ENCODE results near the gene ISY1.
"Not testable (repeated sequence)": the region's sequence is repeated elsewhere in the genome, so short reads cannot be mapped to it uniquely, and the experiment has no call there.

ISY1 gene

GRCh38 chr3:129104498-129105079 lies 56.3 kb downstream of the ISY1 start:
- Mint-ChIP-seq H3K27ac (no peak overlapping the region), H3K4me1 (no peaks in the 10 kb centered on the region), H3K4me3 (no peak overlapping the region), H3K36me3 (ENCODE audit: low read depth) (peaks cover 16% of the 10 kb centered on the region), H3K9me3 (peaks cover 5% of the 10 kb centered on the region), H3K27me3 (ENCODE audit: low read depth) (no peaks in the 10 kb centered on the region)
- no peak for TF ChIP-seq CTCF (IDR thresholded peaks at IDR 0.05; ENCODE audit: unreplicated experiment in 3 of 3)

- H3K36me3 Mint-ChIP-seq (ENCODE audit: low read depth): peaks cover 19% of the 10 kb centered on the region
These were observed 56.8 kb downstream of the ISY1 start for GRCh38 chr3:129104051-129104450.

DNA sequence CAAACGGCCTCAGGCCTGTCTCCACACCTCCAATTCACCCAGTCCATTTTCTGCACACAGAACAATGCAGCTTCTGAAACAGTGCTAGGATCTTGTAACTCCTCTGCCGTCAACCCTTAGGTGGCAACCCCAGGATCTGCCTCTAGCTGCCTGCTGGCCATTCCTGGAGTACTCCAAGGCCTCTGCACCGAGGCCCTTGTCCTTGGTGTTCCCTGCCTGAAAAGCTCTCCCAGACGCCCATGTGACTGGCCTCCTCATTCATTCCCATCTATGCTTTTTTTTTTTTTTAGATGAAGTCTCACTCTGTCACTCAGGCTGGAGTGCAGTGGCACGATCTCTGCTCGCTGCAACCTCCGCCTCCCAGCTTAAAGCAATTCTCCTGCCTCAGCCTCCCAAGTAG lies 57.6 kb downstream of the ISY1 start:
- no peak overlapping the region for H3K27ac Mint-ChIP-seq
- no peak overlapping the region for H3K4me3 Mint-ChIP-seq
- peaks cover 16% of the 10 kb centered on the region for H3K36me3 Mint-ChIP-seq (ENCODE audit: low read depth)
- TF ChIP-seq CTCF (IDR thresholded peaks at IDR 0.05; ENCODE audit: unreplicated experiment in 3 of 3): no peak
- no peaks in the 10 kb centered on the region for H3K4me1 Mint-ChIP-seq
- peaks cover 7% of the 10 kb centered on the region for H3K9me3 Mint-ChIP-seq
- no peaks in the 10 kb centered on the region for H3K27me3 Mint-ChIP-seq (ENCODE audit: low read depth)

More at GRCh38 chr3:129104051-129104450, 56.8 kb downstream of the ISY1 start:
- no peak for TF ChIP-seq CTCF (IDR thresholded peaks at IDR 0.05; ENCODE audit: unreplicated experiment in 3 of 3)
- H3K9me3 Mint-ChIP-seq: peaks cover 5% of the 10 kb centered on the region
- H3K4me3 Mint-ChIP-seq: no peak overlapping the region
- H3K4me1 Mint-ChIP-seq: no peaks in the 10 kb centered on the region
- no peaks in the 10 kb centered on the region for H3K27me3 Mint-ChIP-seq (ENCODE audit: low read depth)
- H3K27ac Mint-ChIP-seq: no peak overlapping the region

DNA sequence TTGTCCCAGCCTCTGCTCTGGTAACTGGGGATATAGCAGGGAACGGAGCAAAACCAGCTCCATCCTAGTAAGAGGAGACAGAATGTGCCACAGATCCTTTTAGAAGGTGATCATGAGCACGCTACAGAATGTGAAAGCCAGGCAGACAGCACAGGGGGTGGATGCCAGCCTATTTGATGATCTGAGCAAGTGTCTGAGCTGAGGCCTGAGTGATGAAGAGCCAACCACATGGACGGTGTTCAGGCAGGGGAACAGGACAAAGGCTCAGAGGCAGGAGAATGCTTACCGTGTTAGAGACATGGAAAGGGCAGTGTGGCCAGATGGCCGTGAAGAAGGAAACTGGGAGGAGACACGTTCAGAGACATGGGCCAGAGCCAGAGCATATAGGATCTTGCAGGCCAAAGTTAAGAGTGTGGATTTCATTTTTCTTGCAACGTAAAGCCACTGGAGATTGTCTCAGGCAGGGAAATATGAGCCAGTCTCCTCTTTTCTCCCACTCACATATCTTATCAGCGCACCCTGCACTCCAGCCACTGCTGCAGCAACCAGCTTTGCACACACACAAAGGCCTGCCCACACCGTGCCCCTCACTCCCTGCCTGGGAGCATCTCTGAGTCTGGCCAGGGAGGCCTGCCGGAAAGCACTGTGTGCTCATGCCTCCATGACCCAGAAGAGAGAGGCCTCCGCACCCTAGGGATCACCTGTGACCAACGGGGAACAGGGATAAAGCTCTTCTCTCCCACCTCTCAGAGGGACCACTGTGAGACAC lies 59.3 kb downstream of the ISY1 start:
- no peaks in the 10 kb centered on the region for H3K27me3 Mint-ChIP-seq (ENCODE audit: low read depth)
- peaks cover 34% of the 10 kb centered on the region for H3K36me3 Mint-ChIP-seq (ENCODE audit: low read depth)
- peaks cover 18% of the 10 kb centered on the region for H3K9me3 Mint-ChIP-seq
- TF ChIP-seq CTCF (IDR thresholded peaks at IDR 0.05; ENCODE audit: unreplicated experiment in 3 of 3): no peak
- no peaks in the 10 kb centered on the region for H3K4me1 Mint-ChIP-seq
- H3K4me3 Mint-ChIP-seq: no peak overlapping the region
- peak overlapping the region in 2 of 3 experiments; percentile 19 to 37 for H3K27ac Mint-ChIP-seq

- Mint-ChIP-seq H3K4me3 (no peak overlapping the region), H3K27ac (no peak overlapping the region), H3K27me3 (ENCODE audit: low read depth) (no peaks in the 10 kb centered on the region), H3K36me3 (ENCODE audit: low read depth) (peaks cover 38% of the 10 kb centered on the region), H3K4me1 (no peaks in the 10 kb centered on the region), H3K9me3 (peaks cover 22% of the 10 kb centered on the region)
- no peak for TF ChIP-seq CTCF (IDR thresholded peaks at IDR 0.05; ENCODE audit: unreplicated experiment in 3 of 3)
These were observed 60.6 kb downstream of the ISY1 start for GRCh38 chr3:129100274-129100673.

- Mint-ChIP-seq H3K9me3 (peaks cover 22% of the 10 kb centered on the region), H3K36me3 (ENCODE audit: low read depth) (peaks cover 44% of the 10 kb centered on the region), H3K27ac (no peak overlapping the region), H3K4me3 (no peak overlapping the region), H3K4me1 (no peaks in the 10 kb centered on the region), H3K27me3 (ENCODE audit: low read depth) (no peaks in the 10 kb centered on the region)
- no peak for TF ChIP-seq CTCF (IDR thresholded peaks at IDR 0.05; ENCODE audit: unreplicated experiment in 3 of 3)
These were observed 65.6 kb downstream of the ISY1 start for GRCh38 chr3:129095285-129095684.

- H3K36me3 Mint-ChIP-seq (ENCODE audit: low read depth); H3K27ac Mint-ChIP-seq; H3K9me3 Mint-ChIP-seq; H3K4me1 Mint-ChIP-seq; H3K27me3 Mint-ChIP-seq (ENCODE audit: low read depth); H3K4me3 Mint-ChIP-seq: not testable (repeated sequence)
These were observed 72.6 kb downstream of the ISY1 start for GRCh38 chr3:129088312-129088711.

- not testable (repeated sequence) for H3K4me1 Mint-ChIP-seq; H3K4me3 Mint-ChIP-seq; H3K27ac Mint-ChIP-seq; H3K36me3 Mint-ChIP-seq (ENCODE audit: low read depth); H3K27me3 Mint-ChIP-seq (ENCODE audit: low read depth); H3K9me3 Mint-ChIP-seq
These were observed 73.0 kb downstream of the ISY1 start for GRCh38 chr3:129087904-129088303.
